ENCODE results near the gene CLDN19.

CLDN19 gene

GRCh38 chr1:42745851-42746250 lies 5.8 kb upstream of the CLDN19 start:
- H3K79me2 ChIP-seq (ENCODE audit: control insufficient read depth, low read length): no peaks in the 10 kb centered on the region
- no peak overlapping the region for H3K27ac ChIP-seq (ENCODE audit: low read depth, low read length)
- TF ChIP-seq CTCF (IDR thresholded peaks at IDR 0.05; ENCODE audit: low read depth, low read length, poor library complexity, severe bottlenecking): no peak
- no peak for TF ChIP-seq EZH2phosphoT487 (IDR thresholded peaks at IDR 0.05; ENCODE audit: borderline replicate concordance, low read length)
- H3F3A ChIP-seq (ENCODE audit: control insufficient read depth, insufficient read depth): no peaks in the 10 kb centered on the region
- H3K4me2 ChIP-seq (ENCODE audit: low read length): no peak overlapping the region
- H3K36me3 ChIP-seq (ENCODE audit: control insufficient read depth, low read length): peaks cover 31% of the 10 kb centered on the region
- H3K9me3 ChIP-seq (ENCODE audit: control insufficient read depth, insufficient read depth, low read length): no peaks in the 10 kb centered on the region
- H3K4me3 ChIP-seq (ENCODE audit: low read length): no peak overlapping the region
- no peaks in the 10 kb centered on the region for H3K4me1 ChIP-seq (ENCODE audit: control insufficient read depth, low read length)
- 0 out of 2 replicates have a peak, but pooled peaks cover 7% of the 10 kb centered on the region for H4K20me1 ChIP-seq (ENCODE audit: control insufficient read depth, insufficient read depth, low read depth, low read length)
- no peaks in the 10 kb centered on the region for H3K9me2 ChIP-seq (replicated peaks; ENCODE audit: control insufficient read depth, low read length)
- no peaks in the 10 kb centered on the region for H3K27me3 ChIP-seq (ENCODE audit: control insufficient read depth, low read length)

DNA sequence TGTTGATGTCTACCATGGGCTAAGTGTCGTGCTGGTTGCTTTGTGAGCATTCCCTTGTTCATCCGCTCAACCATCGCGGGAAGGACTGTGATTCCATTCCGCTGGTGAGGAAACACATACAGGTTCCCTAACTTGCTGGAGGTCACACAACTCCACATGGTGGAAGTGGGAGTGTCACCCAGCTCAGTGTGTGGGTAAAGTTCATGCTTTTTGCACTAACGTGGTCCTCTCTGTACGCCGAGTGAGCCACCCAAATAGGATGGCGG lies 4.0 kb upstream of the CLDN19 start:
- Histone ChIP-seq H3K9me3 (ENCODE audit: control insufficient read depth, insufficient read depth, low read length) (no peaks in the 10 kb centered on the region), H3K4me3 (ENCODE audit: low read length) (no peak overlapping the region), H3K27ac (ENCODE audit: low read depth, low read length) (no peak overlapping the region), H3K36me3 (ENCODE audit: control insufficient read depth, low read length) (peaks cover 20% of the 10 kb centered on the region), H3K27me3 (ENCODE audit: control insufficient read depth, low read length) (no peaks in the 10 kb centered on the region), H4K20me1 (ENCODE audit: control insufficient read depth, insufficient read depth, low read depth, low read length) (0 out of 2 replicates have a peak, but pooled peaks cover 7% of the 10 kb centered on the region), H3K79me2 (ENCODE audit: control insufficient read depth, low read length) (no peaks in the 10 kb centered on the region), H3F3A (ENCODE audit: control insufficient read depth, insufficient read depth) (no peaks in the 10 kb centered on the region), H3K9me2 (replicated peaks; ENCODE audit: control insufficient read depth, low read length) (no peaks in the 10 kb centered on the region), H3K4me1 (ENCODE audit: control insufficient read depth, low read length) (no peaks in the 10 kb centered on the region), H3K4me2 (ENCODE audit: low read length) (no peak overlapping the region)
- no peak for TF ChIP-seq CTCF (IDR thresholded peaks at IDR 0.05; ENCODE audit: low read depth, low read length, poor library complexity, severe bottlenecking)
- TF ChIP-seq EZH2phosphoT487 (IDR thresholded peaks at IDR 0.05; ENCODE audit: borderline replicate concordance, low read length): no peak

DNA sequence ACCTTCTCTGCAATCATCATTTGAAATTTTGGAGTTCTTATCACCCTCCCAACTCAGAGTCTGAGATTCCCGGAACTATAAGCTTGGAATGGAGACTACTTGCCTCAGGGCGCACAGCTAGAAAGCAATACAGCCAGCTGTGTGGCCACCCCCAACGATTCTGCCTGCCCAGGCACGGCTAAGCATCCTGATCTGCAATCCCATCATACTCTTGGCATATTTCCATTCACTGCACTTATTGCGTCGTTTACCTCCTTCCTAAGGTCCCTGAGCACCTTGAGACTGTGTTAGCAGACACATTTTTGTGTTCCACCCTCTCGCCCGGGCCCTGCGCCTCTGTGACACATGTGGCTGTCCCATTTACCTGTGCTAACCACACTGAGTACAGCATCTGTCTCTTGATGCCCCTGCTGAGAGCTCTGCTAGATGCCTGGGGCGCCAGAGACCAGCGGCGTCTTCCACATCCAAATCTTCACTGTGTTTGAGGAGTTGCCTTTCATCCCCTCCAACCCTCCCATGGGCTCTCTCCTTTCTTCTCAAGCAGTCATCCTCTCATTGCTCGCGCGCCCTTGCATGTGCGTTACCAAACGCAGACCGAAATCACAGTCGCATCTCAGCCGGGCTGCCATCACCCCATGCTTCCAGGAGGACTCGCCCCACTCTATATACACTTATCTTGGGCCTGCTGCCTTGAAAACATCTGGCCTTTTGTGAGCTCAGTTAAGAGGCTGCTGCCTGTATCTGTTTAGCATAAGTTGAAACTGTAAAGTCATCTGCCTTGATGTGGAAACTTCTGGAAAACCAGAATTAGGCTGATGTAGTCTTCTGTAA lies 3.5 kb upstream of the CLDN19 start:
- Histone ChIP-seq H3F3A (ENCODE audit: control insufficient read depth, insufficient read depth) (no peaks in the 10 kb centered on the region), H3K9me2 (replicated peaks; ENCODE audit: control insufficient read depth, low read length) (no peaks in the 10 kb centered on the region), H3K79me2 (ENCODE audit: control insufficient read depth, low read length) (no peaks in the 10 kb centered on the region), H3K4me1 (ENCODE audit: control insufficient read depth, low read length) (no peaks in the 10 kb centered on the region), H4K20me1 (ENCODE audit: control insufficient read depth, insufficient read depth, low read depth, low read length) (0 out of 2 replicates have a peak, but pooled peaks cover 7% of the 10 kb centered on the region), H3K4me2 (ENCODE audit: low read length) (no peak overlapping the region), H3K36me3 (ENCODE audit: control insufficient read depth, low read length) (peaks cover 19% of the 10 kb centered on the region), H3K27ac (ENCODE audit: low read depth, low read length) (no peak overlapping the region), H3K4me3 (ENCODE audit: low read length) (no peak overlapping the region), H3K9me3 (ENCODE audit: control insufficient read depth, insufficient read depth, low read length) (no peaks in the 10 kb centered on the region), H3K27me3 (ENCODE audit: control insufficient read depth, low read length) (no peaks in the 10 kb centered on the region)
- TF ChIP-seq EZH2phosphoT487 (IDR thresholded peaks at IDR 0.05; ENCODE audit: borderline replicate concordance, low read length) (no peak), CTCF (IDR thresholded peaks at IDR 0.05; ENCODE audit: low read depth, low read length, poor library complexity, severe bottlenecking) (no peak)

Data from DOHH2 (cell line).